HepG2 (cell line): Measurements from ENCODE around the gene SYS1. TPM values are rescaled to one million over a fixed set of nuclear protein-coding genes. Genes with fewer than 3 reads are reported as not detected.

Experiments used
- ATAC-seq: fragments of 200-7000 bp; cut with Tn5 transposase; 3 replicates; pipeline ENCODE4 v1.9.1; 2020; ENCODE audit warnings: mild to moderate bottlenecking, moderate library complexity
- BruUV-seq: library from RNA; stranded (reverse); fragments of 400-500 nt; replicated peaks from 2 replicates; lab custom pipeline; 2021; lab: Mats Ljungman, UMichigan
- CTCF ChIA-PET: fragments of 300-600 bp; formaldehyde crosslinking; extraction: SDS; loops from one replicate; lab custom pipeline; 2021; ENCODE audit warnings: low total read pairs, inconsistent platforms, low intra/inter-chr PET ratio; lab: Yijun Ruan, JAX
- POLR2A ChIA-PET: fragments of 350-600 bp; sonication (Branson Sonifier 250); formaldehyde crosslinking; loops from one replicate; lab custom pipeline; 2020; ENCODE audit warnings: antibody characterized with exemption, inconsistent platforms; lab: Yijun Ruan, JAX
- DNase-seq: peaks from one replicate; pipeline ENCODE4 v3.0.0-alpha.2; 2015; ENCODE audit warnings: low spot score
- FAIRE-seq: peaks from 3 replicates; lab custom pipeline; 2011; peaks lifted over from hg19 to GRCh38; lab: Jason Lieb, UNC
- H2AFZ ChIP-seq: one replicate; pipeline ENCODE4 v1.6.1; 2011; ENCODE audit warnings: low read length, inconsistent platforms
- H3K27ac ChIP-seq: fragments of 300-600 bp; 3 replicates; pipeline ENCODE4 v1.8.0; 2011; ENCODE audit warnings: mixed run types, mild to moderate bottlenecking, mixed read lengths, low read length, inconsistent platforms; ENCODE audit not compliant: insufficient read depth; ENCODE audit errors: extremely low read length
- H3K27me3 ChIP-seq, 2 experiments: fragments of 200-600 bp in 1 of 2; 2 replicates in 1 of 2; 3 replicates in 1 of 2; pipeline versions ENCODE4 v1.6.0 to v1.8.0; 2011; ENCODE audit warnings: low read length in 2 of 2, mild to moderate bottlenecking in 2 of 2, moderate library complexity in 2 of 2, inconsistent platforms in 1 of 2; ENCODE audit not compliant: insufficient read depth in 2 of 2, control insufficient read depth in 1 of 2
- H3K36me3 ChIP-seq, 2 experiments: fragments of 200-600 bp in 1 of 2; replicated peaks in 1 of 2; 2 replicates in 1 of 2; 3 replicates in 1 of 2; pipeline versions ENCODE4 v1.5.1 to v1.8.0; 2011; ENCODE audit warnings: low read length in 2 of 2, inconsistent platforms in 1 of 2; ENCODE audit not compliant: insufficient read depth in 2 of 2, control insufficient read depth in 1 of 2
- H3K4me1 ChIP-seq: 2 replicates; pipeline ENCODE4 v1.5.1; 2012; ENCODE audit warnings: low read length, inconsistent platforms; ENCODE audit not compliant: insufficient read depth
- H3K4me2 ChIP-seq: 2 replicates; pipeline ENCODE4 v1.6.0; 2011; ENCODE audit warnings: low read depth, low read length, inconsistent platforms
- H3K4me3 ChIP-seq, 3 experiments: fragments of 200-600 bp in 1 of 3; sonication (generic), shearing (Covaris generic) in 1 of 3; replicated peaks in 1 of 3; 2 replicates each; pipeline ENCODE4 v1.5.1; 2011 to 2016; ENCODE audit warnings: low read length in 3 of 3, inconsistent platforms in 2 of 3, low read depth in 2 of 3, mild to moderate bottlenecking in 2 of 3, control low read depth in 1 of 3, mixed read lengths in 1 of 3; ENCODE audit not compliant: insufficient read depth in 1 of 3
- H3K79me2 ChIP-seq: one replicate; pipeline ENCODE4 v1.6.1; 2011; ENCODE audit warnings: low read length, inconsistent platforms; ENCODE audit not compliant: insufficient read depth
- H3K9ac ChIP-seq: 2 replicates; pipeline ENCODE4 v1.6.0; 2011; ENCODE audit warnings: mild to moderate bottlenecking, low read depth, low read length, inconsistent platforms; ENCODE audit not compliant: insufficient read depth
- H3K9me3 ChIP-seq: 2 replicates; pipeline ENCODE4 v1.5.1; 2012; ENCODE audit warnings: mild to moderate bottlenecking, low read length
- H4K20me1 ChIP-seq: 2 replicates; pipeline ENCODE4 v1.6.0; 2011; ENCODE audit warnings: inconsistent platforms, mild to moderate bottlenecking, low read length, moderate library complexity; ENCODE audit not compliant: insufficient read depth
- ARNT ChIP-seq: fragments of 450-650 bp; IDR thresholded peaks from 2 replicates; pipeline ENCODE4 v1.6.1; 2017
- CREB3 ChIP-seq: sonication (generic); formaldehyde crosslinking; IDR thresholded peaks from 2 replicates; pipeline ENCODE4 v1.5.0; 2020; ENCODE audit warnings: missing genetic modification reagents
- E2F2 ChIP-seq: sonication (generic); formaldehyde crosslinking; IDR thresholded peaks from 2 replicates; pipeline ENCODE4 v1.4.0; 2020; ENCODE audit warnings: missing genetic modification reagents, borderline replicate concordance
- GMEB1 ChIP-seq: sonication (generic); formaldehyde crosslinking; IDR thresholded peaks from 2 replicates; pipeline ENCODE4 v1.5.1; 2020; ENCODE audit warnings: missing genetic modification reagents, mild to moderate bottlenecking, borderline replicate concordance
- HDAC6 ChIP-seq: fragments of 200-600 bp; sonication (generic); IDR thresholded peaks from 2 replicates; pipeline ENCODE4 v1.7.0; 2017; ENCODE audit warnings: mild to moderate bottlenecking, antibody characterized with exemption, low read length, low read depth
- LBX2 ChIP-seq: sonication (generic); formaldehyde crosslinking; IDR thresholded peaks from 2 replicates; pipeline ENCODE4 v1.5.0; 2020; ENCODE audit warnings: missing genetic modification reagents, mild to moderate bottlenecking, borderline replicate concordance
- MAX ChIP-seq: IDR thresholded peaks from 2 replicates; pipeline ENCODE4 v1.6.1; 2012; ENCODE audit warnings: inconsistent platforms
- MIXL1 ChIP-seq: IDR thresholded peaks from 2 replicates; pipeline ENCODE4 v1.6.1; 2016
- NBN ChIP-seq: fragments of 450-650 bp; conservative IDR thresholded peaks from 2 replicates; pipeline ENCODE4 v1.6.1; 2017
- NCOA1 ChIP-seq: sonication (generic); formaldehyde crosslinking; IDR thresholded peaks from 2 replicates; pipeline ENCODE4 v1.9.0; 2021; ENCODE audit warnings: missing genetic modification reagents
- NONO ChIP-seq, 2 experiments: fragments of 450-650 bp in 1 of 2; sonication (generic) in 1 of 2; formaldehyde crosslinking in 1 of 2; IDR thresholded peaks in 1 of 2; conservative IDR thresholded peaks in 1 of 2; 2 replicates each; pipeline versions ENCODE4 v1.6.1 to v1.8.0; 2017 to 2022; ENCODE audit warnings: mild to moderate bottlenecking in 1 of 2, missing genetic modification reagents in 1 of 2, moderate library complexity in 1 of 2
- RBFOX2 ChIP-seq: fragments of 200-400 bp; formaldehyde crosslinking; IDR thresholded peaks from 2 replicates; pipeline ENCODE4 v1.6.1; 2017; ENCODE audit warnings: low read depth, mild to moderate bottlenecking, low read length
- TARDBP ChIP-seq: sonication (generic); formaldehyde crosslinking; IDR thresholded peaks from 2 replicates; pipeline ENCODE4 v1.8.0; 2022; ENCODE audit warnings: mild to moderate bottlenecking, missing genetic modification reagents
- ZNF282 ChIP-seq: fragments of 450-650 bp; IDR thresholded peaks from 2 replicates; pipeline ENCODE4 v1.6.1; 2018; ENCODE audit not compliant: partially characterized antibody
- ZNF350 ChIP-seq: sonication (generic); formaldehyde crosslinking; IDR thresholded peaks from 2 replicates; pipeline ENCODE4 v1.4.0; 2020; ENCODE audit warnings: mild to moderate bottlenecking, low read depth, missing genetic modification reagents, borderline replicate concordance
- ZNF615 ChIP-seq: sonication (generic); formaldehyde crosslinking; IDR thresholded peaks from 2 replicates; pipeline ENCODE4 v1.5.0; 2020; ENCODE audit warnings: mild to moderate bottlenecking, missing genetic modification reagents, borderline replicate concordance
- ZNF746 ChIP-seq: sonication (generic); formaldehyde crosslinking; IDR thresholded peaks from 2 replicates; pipeline ENCODE4 v1.8.0; 2022; ENCODE audit warnings: mild to moderate bottlenecking, missing genetic modification reagents
- WGBS: methylation state at CpG from one replicate; pipeline ENCODE4 v1.1.6; 2017; ENCODE audit warnings: low lambda C conversion rate; 5-methylcytosine and 5-hydroxymethylcytosine counted together
- in situ Hi-C: cut with HindIII; loops from 2 replicates; pipeline ENCODE4 v1.10.0; 2017; ENCODE audit warnings: low pct_unique_long_range_greater_than_20kb; ENCODE audit not compliant: extremely low pct_ligation_motif_present
- intact Hi-C: fragments of 100-400 bp; cut with micrococcal nuclease; formaldehyde crosslinking; loops from one replicate; pipeline ENCODE4 v1.10.0; 2022; ENCODE audit not compliant: unreplicated experiment
- polyA plus RNA-seq, 8 experiments: library from polyadenylated mRNA; depleted of rRNA in 3 of 8; stranded (reverse) in 7 of 8; unstranded in 1 of 8; fragments of >200 nt; fragmentation: Illumina TruSeq in 4 of 8; extraction: Trizol in 4 of 8; gene quantifications; 2 replicates each; pipeline versions ENCODE4 v1.2.1 to v1.2.3, GENCODE V29; 2011 to 2016; ENCODE audit warnings: low read depth in 4 of 8, missing spikeins in 1 of 8, mixed read lengths in 1 of 8; ENCODE audit not compliant: insufficient read depth in 1 of 8
- total RNA-seq, 5 experiments: library from RNA; depleted of rRNA; stranded (reverse); fragments of >200 nt; fragmentation: Illumina TruSeq; extraction: Trizol; gene quantifications; 2 replicates each; pipeline ENCODE4 v1.2.3, GENCODE V29; 2016; ENCODE audit warnings: low read depth in 1 of 5

Gene SYS1
- total and polyA plus RNA-seq, 2 of the 13 experiments (the other 11 are each of a cell fraction or from before 2014, with no cell fraction given), result 38.3 to 65.6 TPM

GRCh38 chr20:45330476-45330875 lies 32.5 kb upstream of the SYS1 start:
- 93% methylated on average over 3 of the region's 3 CpGs for WGBS
- intact Hi-C loops (no loop called here), in situ Hi-C loops (no loop called here)
- H3K4me1 ChIP-seq, result no peaks in the 10 kb centered on the region
- TF ChIP-seq E2F2 (CRISPR knock-in tag), result no peak
- TF ChIP-seq GMEB1 (CRISPR knock-in tag), result no peak
- TF ChIP-seq NCOA1 (CRISPR knock-in tag), result no peak
- no peak for TF ChIP-seq ZNF350
- TF ChIP-seq MAX, result no peak
- no peak for TF ChIP-seq MIXL1
- no peak for TF ChIP-seq ARNT
- no peak for TF ChIP-seq RBFOX2
- no peak for TF ChIP-seq HDAC6
- TF ChIP-seq TARDBP (CRISPR knock-in tag), result no peak
- TF ChIP-seq ZNF282, result no peak
- no peak for TF ChIP-seq NONO (IDR thresholded peaks at IDR 0.05)
- no peak for TF ChIP-seq NONO (CRISPR knock-in tag; conservative IDR thresholded peaks at IDR 0.05)
- TF ChIP-seq ZNF746 (CRISPR knock-in tag), result no peak
- no peak for TF ChIP-seq ZNF615 (CRISPR knock-in tag)
- TF ChIP-seq LBX2 (CRISPR knock-in tag), result no peak
- TF ChIP-seq NBN, result no peak
- no peak for TF ChIP-seq CREB3 (CRISPR knock-in tag)
- peaks cover 48 to 66% of the 10 kb centered on the region in 2 experiments for H3K36me3 ChIP-seq
- H3K27ac ChIP-seq, result no peak overlapping the region
- ATAC-seq (no peak), FAIRE-seq (no peak), DNase-seq (no peak)
- no peak overlapping the region for H2AFZ ChIP-seq
- no peak overlapping the region for H3K9ac ChIP-seq
- H4K20me1 ChIP-seq, result no peaks in the 10 kb centered on the region
- no peak overlapping the region for H3K4me3 ChIP-seq
- ChIA-PET CTCF (no interaction called here), POLR2A (interaction anchor here (0.7 to 2.0 kb wide), 2 partner anchors 12 to 13 kb away, joined by 3 to 8 read pairs; no protein-coding TSS in a partner anchor)
- H3K79me2 ChIP-seq, result no peaks in the 10 kb centered on the region
- H3K4me2 ChIP-seq, result no peak overlapping the region
- H3K9me3 ChIP-seq, result no peaks in the 10 kb centered on the region
- no peaks in the 10 kb centered on the region for H3K27me3 ChIP-seq
- BruUV-seq, result no TSS peak
